CD4-positive, alpha-beta memory T cell (primary cell): ENCODE data around the gene CCNDBP1. TPM values are rescaled to one million over a fixed set of nuclear protein-coding genes. Genes with fewer than 3 reads are reported as not detected.
"Not testable (repeated sequence)": the region's sequence is repeated elsewhere in the genome, so short reads cannot be mapped to it uniquely, and the experiment has no call there.

Source experiments
- CTCF ChIA-PET: fragments of 350-600 bp; sonication (Branson Sonifier 250); formaldehyde crosslinking; loops from one replicate; lab custom pipeline; 2021; ENCODE audit warnings: inconsistent platforms; ENCODE audit not compliant: partially characterized antibody; lab: Charles Lee
- POLR2A ChIA-PET: fragments of 350-600 bp; sonication (Branson Sonifier 250); formaldehyde crosslinking; loops from one replicate; lab custom pipeline; 2021; ENCODE audit not compliant: partially characterized antibody; lab: Charles Lee
- DNase-seq, 5 donors: peaks; one replicate each; pipeline versions ENCODE4 v3.0.0 to v3.0.0-alpha.2; 2020 to 2022; ENCODE audit warnings: mixed read lengths in 1 of 5
- H3K27ac ChIP-seq: one replicate; pipeline ENCODE4 v1.7.0; 2013; ENCODE audit warnings: low read depth, low read length
- H3K27me3 ChIP-seq: 2 replicates; pipeline ENCODE4 v1.7.0; 2013; ENCODE audit warnings: mild to moderate bottlenecking, low read length, moderate library complexity; ENCODE audit not compliant: insufficient read depth
- H3K36me3 ChIP-seq: 2 replicates; pipeline ENCODE4 v1.7.0; 2013; ENCODE audit warnings: mild to moderate bottlenecking, low read length, moderate library complexity; ENCODE audit not compliant: insufficient read depth
- H3K4me1 ChIP-seq: 2 replicates; pipeline ENCODE4 v1.7.0; 2013; ENCODE audit warnings: mild to moderate bottlenecking, low read length, moderate library complexity; ENCODE audit not compliant: insufficient read depth
- H3K4me3 ChIP-seq, 2 donors: one replicate each; pipeline ENCODE4 v1.7.0; 2013; ENCODE audit warnings: low read length in 2 of 2, mild to moderate bottlenecking in 1 of 2
- H3K9me3 ChIP-seq, 2 donors: one replicate each; pipeline ENCODE4 v1.7.0; 2013; ENCODE audit warnings: low read length in 2 of 2, control low read depth in 1 of 2; ENCODE audit not compliant: control insufficient read depth in 1 of 2
- H3K27ac Mint-ChIP-seq, 7 donors: one replicate each; pipeline ENCODE4 v1.8.0; 2020 to 2021; ENCODE audit warnings: mixed read lengths in 7 of 7, mild to moderate bottlenecking in 6 of 7, inconsistent platforms in 3 of 7, moderate library complexity in 3 of 7
- H3K27me3 Mint-ChIP-seq, 2 donors: one replicate each; pipeline ENCODE4 v1.8.0; 2020 to 2021; ENCODE audit warnings: mixed read lengths in 2 of 2
- H3K36me3 Mint-ChIP-seq, 2 donors: one replicate each; pipeline ENCODE4 v1.8.0; 2020 to 2021; ENCODE audit warnings: mixed read lengths in 2 of 2, inconsistent platforms in 1 of 2, mild to moderate bottlenecking in 1 of 2
- H3K4me1 Mint-ChIP-seq, 4 donors: one replicate each; pipeline ENCODE4 v1.8.0; 2020 to 2021; ENCODE audit warnings: mixed read lengths in 4 of 4, mild to moderate bottlenecking in 1 of 4
- H3K4me3 Mint-ChIP-seq, 8 donors: one replicate each; pipeline ENCODE4 v1.8.0; 2020 to 2021; ENCODE audit warnings: mixed read lengths in 8 of 8, mild to moderate bottlenecking in 7 of 8, moderate library complexity in 6 of 8, inconsistent platforms in 3 of 8
- H3K9me3 Mint-ChIP-seq, 8 donors: one replicate each; pipeline ENCODE4 v1.8.0; 2020 to 2021; ENCODE audit warnings: mixed read lengths in 8 of 8, mild to moderate bottlenecking in 5 of 8, inconsistent platforms in 3 of 8, moderate library complexity in 1 of 8
- intact Hi-C: fragments of 100-400 bp; cut with micrococcal nuclease; formaldehyde crosslinking; loops from one replicate; pipeline ENCODE4 v1.15.1; 2023
- polyA plus RNA-seq, 2 donors: library from polyadenylated mRNA; unstranded; fragments of 300-500 nt; fragmentation: Illumina TruSeq; gene quantifications; one replicate each; pipeline ENCODE4 v1.2.3, GENCODE V29; 2021
- total RNA-seq, 2 experiments: library from RNA; stranded (reverse); gene quantifications; one replicate each; pipeline ENCODE4 v1.2.3, GENCODE V29; 2021

CCNDBP1 gene
- total and polyA plus RNA-seq, 4 experiments from 2014 or later = 127 to 262 (median 156) TPM

- intact Hi-C loops = no loop called here
- DNase-seq = no peak
- Histone ChIP-seq H3K9me3 (no peaks in the 10 kb centered on the region), H3K4me1 (peaks cover under 1% of the 10 kb centered on the region), H3K27ac (no peak overlapping the region), H3K4me3 (no peak overlapping the region), H3K36me3 (peaks cover 72% of the 10 kb centered on the region), H3K27me3 (no peaks in the 10 kb centered on the region)
- no peak overlapping the region for H3K4me3 Mint-ChIP-seq
- ChIA-PET CTCF (interaction anchor here (1.1 to 2.5 kb wide), 2 partner anchors 10 to 71 kb away, joined by 4 to 14 read pairs; no protein-coding TSS in a partner anchor), POLR2A (interaction anchor here (1.7 kb wide), 1 partner anchor 8 kb away, joined by 5 read pairs; the partner anchor contains the start of gene CCNDBP1)
- peaks cover 0 to 8% (median 5%) of the 10 kb centered on the region in 8 donors for H3K9me3 Mint-ChIP-seq
- no peak overlapping the region for H3K27ac Mint-ChIP-seq
- H3K27me3 Mint-ChIP-seq = no peaks in the 10 kb centered on the region
- peaks cover 64 to 81% of the 10 kb centered on the region in 2 donors for H3K36me3 Mint-ChIP-seq
- peaks cover 8 to 16% (median 13%) of the 10 kb centered on the region in 4 donors for H3K4me1 Mint-ChIP-seq
Measured at GRCh38 chr15:43193710-43194109, 8.5 kb downstream of the CCNDBP1 start.

GRCh38 chr15:43194795-43195194 is 9.6 kb downstream of the CCNDBP1 start:
- peaks cover 64% of the 10 kb centered on the region for H3K36me3 ChIP-seq
- no peaks in the 10 kb centered on the region for H3K4me1 ChIP-seq
- DNase-seq = no peak
- H3K4me3 ChIP-seq = no peak overlapping the region
- no peaks in the 10 kb centered on the region for H3K9me3 ChIP-seq
- intact Hi-C loops = no loop called here
- Mint-ChIP-seq H3K36me3 (peaks cover 63 to 74% of the 10 kb centered on the region in 2 donors), H3K27ac (peak overlapping the region in 1 of 7 donors; percentile 35), H3K4me1 (peaks cover 2 to 8% (median 6%) of the 10 kb centered on the region in 4 donors), H3K27me3 (no peaks in the 10 kb centered on the region), H3K4me3 (no peak overlapping the region), H3K9me3 (peaks cover 0 to 8% (median 5%) of the 10 kb centered on the region in 8 donors)
- no peak overlapping the region for H3K27ac ChIP-seq
- no peaks in the 10 kb centered on the region for H3K27me3 ChIP-seq
- POLR2A ChIA-PET = interaction anchor here (1.2 to 1.7 kb wide), 2 partner anchors 9 to 174 kb away, joined by 3 to 5 read pairs; partner anchors contain the start of gene CCNDBP1
- CTCF ChIA-PET = interaction anchor here (1.1 to 2.5 kb wide), 4 partner anchors 9 to 60 kb away, joined by 3 to 14 read pairs (median 4); no protein-coding TSS in a partner anchor

GRCh38 chr15:43196760-43197548 is 11.8 kb downstream of the CCNDBP1 start:
- H3K36me3 ChIP-seq = peaks cover 44% of the 10 kb centered on the region
- peaks cover 0 to 3% (median under 1%) of the 10 kb centered on the region in 4 donors for H3K4me1 Mint-ChIP-seq
- H3K36me3 Mint-ChIP-seq = peaks cover 47 to 55% of the 10 kb centered on the region in 2 donors
- no peak overlapping the region for H3K4me3 Mint-ChIP-seq
- POLR2A ChIA-PET = interaction anchor here (1.0 kb wide), 1 partner anchor 11 kb away, joined by 5 read pairs; the partner anchor contains the start of gene CCNDBP1
- H3K9me3 ChIP-seq = no peaks in the 10 kb centered on the region
- no peaks in the 10 kb centered on the region for H3K27me3 Mint-ChIP-seq
- H3K4me3 ChIP-seq = no peak overlapping the region
- H3K27ac ChIP-seq = no peak overlapping the region
- no peaks in the 10 kb centered on the region for H3K27me3 ChIP-seq
- H3K27ac Mint-ChIP-seq = peak overlapping the region in 2 of 7 donors; percentile 51 to 66
- no peak for DNase-seq
- CTCF ChIA-PET = no interaction called here
- H3K9me3 Mint-ChIP-seq = peaks cover 0 to 8% (median 5%) of the 10 kb centered on the region in 8 donors
- intact Hi-C loops = no loop called here
- H3K4me1 ChIP-seq = no peaks in the 10 kb centered on the region

GRCh38 chr15:43197773-43198172 is 12.6 kb downstream of the CCNDBP1 start:
- H3K27ac ChIP-seq, H3K9me3 Mint-ChIP-seq, intact Hi-C loops, H3K27me3 ChIP-seq, H3K9me3 ChIP-seq, CTCF ChIA-PET, H3K4me1 Mint-ChIP-seq, H3K4me3 ChIP-seq, H3K27ac Mint-ChIP-seq, H3K4me1 ChIP-seq, H3K27me3 Mint-ChIP-seq, DNase-seq, H3K4me3 Mint-ChIP-seq: not testable (repeated sequence)
- H3K36me3 Mint-ChIP-seq = peaks cover 43 to 47% of the 10 kb centered on the region in 2 donors
- peaks cover 36% of the 10 kb centered on the region for H3K36me3 ChIP-seq
- POLR2A ChIA-PET = interaction anchor here (1.0 kb wide), 1 partner anchor 12 kb away, joined by 5 read pairs; the partner anchor contains the start of gene CCNDBP1

- H3K4me3 ChIP-seq, H3K27ac Mint-ChIP-seq, H3K4me3 Mint-ChIP-seq, DNase-seq, H3K4me1 Mint-ChIP-seq, H3K27me3 ChIP-seq, H3K4me1 ChIP-seq, POLR2A ChIA-PET, H3K9me3 Mint-ChIP-seq, H3K27me3 Mint-ChIP-seq, H3K27ac ChIP-seq, H3K9me3 ChIP-seq, intact Hi-C loops: not testable (repeated sequence)
- peaks cover 30% of the 10 kb centered on the region for H3K36me3 ChIP-seq
- peaks cover 40 to 41% of the 10 kb centered on the region in 2 donors for H3K36me3 Mint-ChIP-seq
- CTCF ChIA-PET = interaction anchor here (1.1 to 1.8 kb wide), 2 partner anchors 27 to 88 kb away, joined by 3 to 5 read pairs; no protein-coding TSS in a partner anchor
Measured at GRCh38 chr15:43198556-43198955, 13.4 kb downstream of the CCNDBP1 start.

- Mint-ChIP-seq H3K36me3 (peaks cover 40 to 41% of the 10 kb centered on the region in 2 donors), H3K27ac (no peak overlapping the region), H3K27me3 (no peaks in the 10 kb centered on the region), H3K4me1 (peaks cover 0 to 1% (median 0%) of the 10 kb centered on the region in 4 donors), H3K4me3 (no peak overlapping the region), H3K9me3 (peaks cover 0 to 8% (median 5%) of the 10 kb centered on the region in 8 donors)
- POLR2A ChIA-PET = no interaction called here
- H3K9me3 ChIP-seq = no peaks in the 10 kb centered on the region
- H3K4me3 ChIP-seq = no peak overlapping the region
- H3K4me1 ChIP-seq = no peaks in the 10 kb centered on the region
- intact Hi-C loops = no loop called here
- CTCF ChIA-PET = interaction anchor here (1.1 to 1.8 kb wide), 2 partner anchors 27 to 87 kb away, joined by 3 to 5 read pairs; no protein-coding TSS in a partner anchor
- DNase-seq = no peak
- no peaks in the 10 kb centered on the region for H3K27me3 ChIP-seq
- H3K27ac ChIP-seq = no peak overlapping the region
- peaks cover 28% of the 10 kb centered on the region for H3K36me3 ChIP-seq
Measured at GRCh38 chr15:43198992-43199391, 13.8 kb downstream of the CCNDBP1 start.

- CTCF ChIA-PET = interaction anchor here (1.8 kb wide), 1 partner anchor 86 kb away, joined by 5 read pairs; no protein-coding TSS in a partner anchor
- Mint-ChIP-seq H3K9me3 (peaks cover 0 to 8% (median 5%) of the 10 kb centered on the region in 8 donors), H3K27me3 (no peaks in the 10 kb centered on the region), H3K4me1 (peaks cover 0 to 6% (median 3%) of the 10 kb centered on the region in 4 donors), H3K4me3 (no peak overlapping the region), H3K36me3 (peaks cover 31 to 33% of the 10 kb centered on the region in 2 donors), H3K27ac (peak overlapping the region in 2 of 7 donors; percentile 0 to 46)
- H3K9me3 ChIP-seq = no peaks in the 10 kb centered on the region
- H3K4me1 ChIP-seq = no peaks in the 10 kb centered on the region
- no peak overlapping the region for H3K27ac ChIP-seq
- peaks cover 20% of the 10 kb centered on the region for H3K36me3 ChIP-seq
- no peak overlapping the region for H3K4me3 ChIP-seq
- DNase-seq = no peak
- POLR2A ChIA-PET = interaction anchor here (1.0 kb wide), 1 partner anchor 15 kb away, joined by 3 read pairs; the partner anchor contains the start of gene CCNDBP1
- no peaks in the 10 kb centered on the region for H3K27me3 ChIP-seq
- intact Hi-C loops = no loop called here
Measured at GRCh38 chr15:43199945-43200488, 14.8 kb downstream of the CCNDBP1 start.
